ENCODE data around the gene RABEPK.
"Not testable (repeated sequence)": the region's sequence is repeated elsewhere in the genome, so short reads cannot be mapped to it uniquely, and the experiment has no call there.

The RABEPK gene

DNA sequence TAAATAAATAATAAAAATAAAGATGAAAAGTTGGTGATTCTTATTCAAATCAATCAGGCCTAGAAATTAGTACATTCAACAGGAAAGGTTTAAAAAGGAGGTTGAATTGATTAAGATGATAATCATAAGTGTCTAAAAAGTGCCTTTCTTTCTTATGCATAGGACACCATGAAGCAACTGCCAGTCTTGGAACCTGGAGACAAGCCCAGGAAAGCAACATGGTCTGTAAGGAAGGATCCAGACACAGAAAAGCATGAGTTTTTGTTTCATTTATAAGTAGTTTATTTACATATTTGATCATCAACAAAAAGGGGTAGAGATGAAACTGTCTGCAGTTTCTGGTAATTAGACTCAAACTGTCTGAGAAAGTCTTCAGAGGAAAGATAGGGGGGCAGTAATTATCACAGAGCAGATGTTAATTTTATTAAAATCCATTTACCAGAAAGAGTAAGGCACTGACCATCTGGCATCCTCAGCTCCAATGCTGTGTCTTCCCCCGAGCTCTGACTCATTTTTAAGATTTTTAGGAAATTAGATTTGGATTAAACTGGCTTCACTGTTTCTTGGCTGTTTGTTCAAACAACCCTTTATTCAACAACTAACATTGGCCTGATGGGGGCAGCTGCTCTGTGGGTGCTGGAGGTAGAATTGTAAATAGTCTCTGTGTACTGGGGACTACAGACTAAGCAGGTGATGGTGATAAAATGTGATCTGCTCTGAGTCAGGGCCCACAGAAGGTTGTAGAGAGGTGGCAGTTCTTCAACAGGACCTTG, 2.7 kb downstream of the RABEPK start:
- DNase-seq = no peak

- no peak for DNase-seq
These were observed 4.1 kb downstream of the RABEPK start for GRCh38 chr9:125204477-125204876.

DNA sequence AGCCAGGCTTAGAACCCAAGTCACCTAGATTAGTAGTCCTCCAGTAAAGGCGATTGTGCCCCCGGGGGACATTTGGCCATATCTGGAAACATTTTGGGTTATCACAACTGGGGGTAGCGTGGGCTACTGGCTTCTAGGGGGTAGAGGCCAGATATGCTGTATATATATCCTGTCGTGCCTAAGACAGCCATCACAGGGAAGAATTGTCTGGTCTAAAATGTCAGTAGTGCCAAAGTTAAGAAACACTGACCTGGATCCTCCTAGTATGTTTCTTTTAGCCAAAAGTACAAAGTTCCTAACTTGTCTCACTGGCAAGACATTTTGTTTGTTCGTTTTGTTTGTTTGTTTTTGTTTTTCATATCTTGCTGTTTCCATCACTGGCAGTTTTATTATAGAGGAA, 13.8 kb downstream of the RABEPK start:
- no peak for DNase-seq

DNA sequence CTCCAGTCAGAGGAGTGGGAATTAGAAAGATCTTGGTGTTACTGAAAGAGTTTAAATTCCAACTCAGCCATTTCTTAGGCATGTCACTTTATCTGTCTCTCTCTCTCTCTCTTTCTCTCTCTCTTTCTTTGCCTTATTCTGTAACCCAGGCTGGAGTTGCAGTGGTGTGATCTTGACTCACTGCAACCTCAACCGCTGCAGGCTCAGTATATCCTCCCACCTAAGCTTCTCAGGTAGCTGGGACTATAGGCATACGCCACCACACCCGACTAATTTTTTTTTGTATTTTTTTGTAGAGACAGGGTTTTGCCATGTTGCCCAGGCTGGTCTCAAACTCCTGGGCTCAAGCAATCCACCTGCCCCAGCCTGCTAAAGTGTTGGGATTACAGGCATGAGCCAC, 18.3 kb downstream of the RABEPK start:
- DNase-seq = no peak

- DNase-seq = not testable (repeated sequence)
These were observed 24.5 kb downstream of the RABEPK start for GRCh38 chr9:125224858-125225257.

DNA sequence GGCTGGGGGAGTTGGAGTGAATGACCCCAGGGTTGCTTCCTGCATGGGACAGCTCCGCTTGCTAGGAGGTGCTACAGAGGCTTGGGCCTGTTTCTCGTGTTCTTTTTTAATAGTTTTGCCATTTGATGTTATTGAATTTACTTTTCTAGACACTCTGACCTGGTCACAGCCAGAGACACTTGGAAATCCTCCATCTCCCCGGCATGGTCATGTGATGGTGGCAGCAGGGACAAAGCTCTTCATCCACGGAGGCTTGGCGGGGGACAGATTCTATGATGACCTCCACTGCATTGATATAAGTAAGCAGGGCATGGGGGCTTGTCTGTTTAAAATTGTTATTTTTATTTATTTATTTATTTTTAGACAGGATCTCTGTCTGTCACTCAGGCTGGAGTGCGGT, 27.4 kb downstream of the RABEPK start:
- no peak for DNase-seq

DNA sequence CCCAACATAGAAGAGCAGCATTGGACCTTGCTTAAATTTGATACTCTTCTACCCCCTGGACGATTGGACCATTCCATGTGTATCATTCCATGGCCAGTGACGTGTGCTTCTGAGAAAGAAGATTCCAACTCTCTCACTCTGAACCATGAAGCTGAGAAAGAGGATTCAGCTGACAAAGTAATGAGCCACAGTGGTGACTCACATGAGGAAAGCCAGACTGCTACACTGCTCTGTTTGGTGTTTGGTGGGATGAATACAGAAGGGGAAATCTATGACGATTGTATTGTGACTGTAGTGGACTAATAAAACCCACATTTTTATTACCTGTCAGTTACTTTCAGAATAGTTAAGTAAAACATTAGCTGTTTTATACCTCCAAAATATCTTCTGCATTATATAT, 33.3 kb downstream of the RABEPK start:
- DNase-seq = no peak

- not testable (repeated sequence) for DNase-seq
These were observed 33.8 kb downstream of the RABEPK start for GRCh38 chr9:125234099-125234498.

DNA sequence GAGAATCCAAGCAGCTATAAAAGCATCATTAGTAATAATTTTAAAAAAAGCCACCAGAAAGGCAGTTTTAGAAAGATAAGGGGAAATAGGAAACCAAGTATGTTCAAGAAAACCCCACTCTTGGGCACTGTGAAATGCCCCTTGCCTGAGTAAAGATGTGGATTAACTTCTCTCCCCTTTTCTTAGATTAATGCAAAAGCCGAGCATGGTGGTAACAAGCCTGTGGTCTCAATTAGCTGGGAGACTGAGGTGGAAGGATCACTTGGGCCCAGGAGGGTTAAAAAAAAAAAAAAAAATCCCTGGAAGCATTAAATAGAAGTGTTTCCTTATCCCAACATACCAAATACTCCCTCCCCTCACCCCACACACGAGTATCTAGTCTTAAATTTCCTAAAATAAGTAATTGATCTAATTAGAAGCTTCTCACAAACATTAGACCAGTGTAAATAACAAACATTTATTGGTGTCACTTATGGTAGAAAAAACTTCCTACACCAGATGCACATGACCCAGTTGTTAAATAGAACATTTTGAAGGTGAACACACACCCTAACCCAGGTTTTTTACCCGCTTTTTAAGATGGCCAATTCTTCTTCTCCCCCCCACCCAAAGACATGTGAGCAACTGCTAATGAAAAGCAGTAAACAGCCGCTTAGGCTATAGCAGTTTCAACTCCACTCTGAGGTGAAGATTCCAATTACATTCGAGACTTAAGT, 35.6 kb downstream of the RABEPK start:
- DNase-seq = no peak

- not testable (repeated sequence) for DNase-seq
These were observed 36.3 kb downstream of the RABEPK start for GRCh38 chr9:125236520-125237159.

DNA sequence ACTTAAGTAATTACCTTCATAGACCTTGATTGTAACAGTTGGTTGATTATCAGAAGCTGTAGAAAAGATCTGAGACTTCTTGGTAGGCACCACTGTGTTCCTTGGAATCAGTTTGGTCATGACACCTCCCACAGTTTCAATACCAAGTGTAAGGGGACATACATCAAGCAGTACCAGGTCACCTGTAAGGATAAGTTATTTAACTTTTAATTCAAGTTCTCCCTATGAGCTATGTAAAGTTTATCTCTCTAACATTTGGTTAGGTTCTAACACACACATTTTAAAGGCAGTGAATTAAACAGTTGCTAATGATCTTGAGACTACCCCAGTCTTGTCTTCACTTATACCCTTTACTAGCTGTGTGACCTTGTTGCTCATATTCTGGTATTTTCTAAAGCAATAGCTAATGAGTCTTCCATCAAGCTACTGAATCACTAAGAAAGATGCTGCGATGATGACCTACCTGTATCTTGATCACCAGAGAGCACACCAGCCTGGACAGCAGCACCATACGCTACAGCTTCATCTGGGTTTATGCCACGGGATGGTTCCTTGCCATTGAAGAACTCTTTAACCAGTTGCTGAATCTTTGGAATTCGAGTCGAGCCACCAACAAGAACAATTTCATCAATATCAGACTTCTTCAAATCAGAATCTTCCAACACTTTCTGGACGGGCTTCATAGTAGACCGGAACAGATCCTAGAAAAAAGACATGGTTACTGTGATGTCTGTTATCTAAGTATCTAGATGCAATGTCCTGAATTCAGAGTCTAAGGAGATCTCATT, 38.0 kb downstream of the RABEPK start:
- DNase-seq = no peak

DNA sequence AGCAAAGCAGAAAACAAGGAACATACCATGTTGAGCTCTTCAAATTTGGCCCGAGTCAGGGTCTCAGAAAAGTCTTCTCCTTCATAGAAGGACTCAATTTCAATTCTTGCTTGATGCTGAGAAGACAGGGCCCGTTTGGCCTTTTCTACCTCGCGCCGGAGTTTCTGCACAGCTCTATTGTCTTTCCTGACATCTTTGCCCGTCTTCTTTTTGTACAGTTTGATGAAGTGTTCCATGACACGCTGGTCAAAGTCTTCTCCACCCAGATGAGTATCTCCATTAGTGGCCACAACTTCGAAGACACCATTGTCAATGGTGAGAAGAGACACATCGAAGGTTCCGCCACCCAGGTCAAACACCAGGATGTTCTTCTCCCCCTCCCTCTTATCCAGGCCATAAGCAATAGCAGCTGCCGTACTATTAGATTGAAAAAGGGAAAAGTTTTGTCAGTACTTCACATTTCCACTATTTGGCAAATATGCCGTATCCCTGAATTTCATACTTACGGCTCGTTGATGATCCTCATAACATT, 38.6 kb downstream of the RABEPK start:
- no peak for DNase-seq

GRCh38 chr9:125239631-125240597, 39.6 kb downstream of the RABEPK start:
- no peak for DNase-seq

DNA sequence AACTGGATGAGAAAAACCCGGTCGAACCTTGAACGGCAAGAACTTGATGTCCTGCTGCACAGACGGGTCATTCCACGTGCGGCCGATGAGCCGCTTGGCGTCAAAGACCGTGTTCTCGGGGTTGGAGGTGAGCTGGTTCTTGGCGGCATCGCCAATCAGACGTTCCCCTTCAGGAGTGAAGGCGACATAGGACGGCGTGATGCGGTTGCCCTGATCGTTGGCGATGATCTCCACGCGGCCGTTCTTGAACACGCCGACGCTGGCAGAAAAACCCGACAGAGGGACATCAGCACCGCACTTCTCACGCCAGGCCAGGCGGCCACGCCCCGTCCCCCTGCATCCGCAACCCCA, 40.3 kb downstream of the RABEPK start:
- peak; percentile 14 to 33 for DNase-seq

- peak; percentile 96 to 98 for DNase-seq
These were observed 40.9 kb downstream of the RABEPK start, which contains the start of gene HSPA5 for GRCh38 chr9:125241000-125241862. Gene HSPA5, minus strand, starts transcription at chr9:125241343. Its CDS starts 217 bp downstream, at chr9:125241126.

GRCh38 chr9:125241863-125242739, 41.8 kb downstream of the RABEPK start:
- DNase-seq = peak in 1 of 2 experiments; percentile 34

DNA sequence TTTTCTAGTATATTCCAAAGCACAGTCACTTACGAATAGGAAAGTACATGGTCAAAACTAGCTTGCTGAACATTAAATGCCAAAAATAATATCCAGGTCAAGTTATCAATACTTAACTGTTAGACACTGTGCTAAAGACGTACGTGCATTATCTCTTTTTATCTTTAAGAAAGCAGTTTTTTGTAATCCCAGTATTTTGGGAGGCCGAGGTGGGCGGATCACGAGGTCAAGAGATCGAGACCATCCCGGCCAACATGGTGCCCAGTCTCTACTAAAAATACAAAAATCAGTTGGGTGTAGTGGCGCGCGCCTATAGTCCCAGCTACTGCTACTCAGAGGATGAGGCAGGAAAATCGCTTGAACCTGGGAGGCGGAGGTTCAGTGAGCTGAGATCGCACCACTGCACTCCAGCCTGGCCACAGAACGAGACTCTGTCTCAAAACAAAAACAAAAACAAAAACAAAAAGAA, 43.5 kb downstream of the RABEPK start:
- no peak for DNase-seq

DNA sequence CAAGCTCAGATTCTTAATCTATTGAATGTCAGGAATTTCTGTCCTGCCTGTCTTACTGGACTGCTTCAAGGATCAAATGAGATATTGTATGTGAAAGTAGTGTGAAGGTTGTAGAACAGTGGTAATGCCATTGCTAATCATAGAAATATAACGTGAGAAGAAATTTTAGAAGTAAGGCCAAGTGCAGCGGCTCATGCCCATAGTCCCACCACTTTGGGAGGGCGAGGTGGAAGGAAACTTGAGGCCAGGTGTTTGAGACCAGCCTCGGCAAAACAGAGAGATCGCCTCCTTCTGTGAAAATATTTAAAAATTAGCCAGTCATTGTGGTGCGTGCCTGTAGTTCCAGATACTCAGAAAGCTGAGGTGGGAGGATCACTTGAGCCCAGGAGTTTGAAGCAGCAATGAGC, 45.9 kb downstream of the RABEPK start:
- DNase-seq = no peak

DNA sequence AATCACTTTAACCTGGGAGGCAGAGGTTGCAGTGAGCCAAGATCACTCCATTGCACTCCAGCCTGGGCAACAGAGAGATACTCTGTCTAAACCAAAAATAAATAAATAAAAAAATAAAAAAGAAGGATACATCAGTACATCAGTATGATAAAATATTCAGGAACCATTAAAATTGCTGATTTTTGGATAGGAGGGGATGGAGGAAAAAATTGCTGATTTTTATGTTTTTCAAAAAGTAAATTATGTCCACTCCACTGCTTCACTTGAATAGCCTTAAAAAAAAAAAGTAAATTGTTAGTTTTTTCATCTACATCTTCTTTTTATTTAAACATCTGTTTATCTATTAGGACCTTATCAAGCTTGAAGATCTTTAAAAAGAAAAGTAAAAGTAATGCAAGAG, 53.9 kb downstream of the RABEPK start:
- DNase-seq = no peak

Measured in NCI-H526 (cell line).